Chondrocyte (in vitro differentiated cells): Measurements from ENCODE around the gene NPIPB6. TPM values are rescaled to one million over a fixed set of nuclear protein-coding genes. Genes with fewer than 3 reads are reported as not detected.

Experiments used
- DNase-seq: peaks from one replicate; pipeline ENCODE4 v3.0.0; 2021; ENCODE audit warnings: mixed read lengths, low spot score
- H3K27ac Mint-ChIP-seq: one replicate; pipeline ENCODE4 v1.8.0; 2021; ENCODE audit warnings: mild to moderate bottlenecking, moderate library complexity, mixed read lengths; ENCODE audit not compliant: unreplicated experiment
- H3K27me3 Mint-ChIP-seq: 2 replicates; pipeline ENCODE4 v1.8.0; 2021; ENCODE audit warnings: low read depth, mixed read lengths
- H3K36me3 Mint-ChIP-seq: 2 replicates; pipeline ENCODE4 v1.8.0; 2021; ENCODE audit warnings: low read depth, mixed read lengths
- H3K4me1 Mint-ChIP-seq: 2 replicates; pipeline ENCODE4 v1.8.0; 2021; ENCODE audit warnings: low read depth, mild to moderate bottlenecking, mixed read lengths
- H3K4me3 Mint-ChIP-seq: one replicate; pipeline ENCODE4 v1.8.0; 2021; ENCODE audit warnings: mild to moderate bottlenecking, moderate library complexity, mixed read lengths; ENCODE audit not compliant: unreplicated experiment
- H3K9me3 Mint-ChIP-seq: 2 replicates; pipeline ENCODE4 v1.8.0; 2021; ENCODE audit warnings: low read depth, mixed read lengths
- CTCF ChIP-seq: fragments of 200-600 bp; sonication (generic); IDR thresholded peaks from 2 replicates; pipeline ENCODE4 v1.5.0; 2021; ENCODE audit warnings: antibody characterized with exemption, mild to moderate bottlenecking, moderate library complexity
- microRNA-seq: library from miRNA; unstranded; fragments of <30 nt; microRNA quantifications from one replicate; pipeline ENCODE4 v1.2.0, GENCODE V29; 2020; ENCODE audit warnings: borderline number of aligned reads
- total RNA-seq: library from RNA; stranded (reverse); gene quantifications from 3 replicates; pipeline ENCODE4 v1.2.1, GENCODE V29; 2021

Gene NPIPB6
- total RNA-seq, 1 donor from 2014 or later: 3.4 TPM

- H3K4me3 Mint-ChIP-seq: no peak overlapping the region
- no peak for DNase-seq
- H3K27ac Mint-ChIP-seq: no peak overlapping the region
These were observed 66.0 kb downstream of the NPIPB6 start for GRCh38 chr16:28297308-28297707.

GRCh38 chr16:28295276-28295675 is 68.0 kb downstream of the NPIPB6 start:
- peaks cover 4% of the 10 kb centered on the region for H3K27me3 Mint-ChIP-seq
- H3K27ac Mint-ChIP-seq: no peak overlapping the region
- no peak overlapping the region for H3K4me3 Mint-ChIP-seq
- H3K4me1 Mint-ChIP-seq: peaks cover 8% of the 10 kb centered on the region
- H3K9me3 Mint-ChIP-seq: no peaks in the 10 kb centered on the region
- TF ChIP-seq CTCF: no peak
- no peaks in the 10 kb centered on the region for H3K36me3 Mint-ChIP-seq
- DNase-seq: no peak

More at GRCh38 chr16:28297308-28297707, 66.0 kb downstream of the NPIPB6 start:
- H3K9me3 Mint-ChIP-seq: no peaks in the 10 kb centered on the region
- H3K27me3 Mint-ChIP-seq: peaks cover 4% of the 10 kb centered on the region
- H3K4me1 Mint-ChIP-seq: peaks cover 3% of the 10 kb centered on the region
- no peaks in the 10 kb centered on the region for H3K36me3 Mint-ChIP-seq
- TF ChIP-seq CTCF: no peak

GRCh38 chr16:28294201-28294600 is 69.1 kb downstream of the NPIPB6 start:
- Mint-ChIP-seq H3K4me1 (peaks cover 8% of the 10 kb centered on the region), H3K9me3 (no peaks in the 10 kb centered on the region), H3K36me3 (no peaks in the 10 kb centered on the region), H3K27me3 (no peaks in the 10 kb centered on the region), H3K27ac (no peak overlapping the region), H3K4me3 (no peak overlapping the region)
- DNase-seq: no peak
- no peak for TF ChIP-seq CTCF

GRCh38 chr16:28293601-28293960 is 69.7 kb downstream of the NPIPB6 start:
- Mint-ChIP-seq H3K27me3 (no peaks in the 10 kb centered on the region), H3K36me3 (no peaks in the 10 kb centered on the region), H3K4me1 (peaks cover 8% of the 10 kb centered on the region), H3K4me3 (peak overlapping the region; percentile 16), H3K27ac (no peak overlapping the region), H3K9me3 (no peaks in the 10 kb centered on the region)
- DNase-seq: no peak
- no peak for TF ChIP-seq CTCF

- no peaks in the 10 kb centered on the region for H3K9me3 Mint-ChIP-seq
- no peak for DNase-seq
- H3K4me3 Mint-ChIP-seq: peak overlapping the region; percentile 68
- H3K27ac Mint-ChIP-seq: no peak overlapping the region
- no peak for TF ChIP-seq CTCF
- H3K36me3 Mint-ChIP-seq: no peaks in the 10 kb centered on the region
- H3K4me1 Mint-ChIP-seq: peaks cover 8% of the 10 kb centered on the region
- peaks cover under 1% of the 10 kb centered on the region for H3K27me3 Mint-ChIP-seq
These were observed 70.3 kb downstream of the NPIPB6 start for GRCh38 chr16:28292731-28293600.

Small RNAs within 50 kb of the gene (microRNA-seq; reads per million reads assigned to microRNA genes)
- not detected for gene MIR6862-1

Other genes with a start within 250 kb of the NPIPB6 start
- gene XPO6, start 151.5 kb downstream of the NPIPB6 start, total RNA-seq: 124 to 133 TPM (median 128 TPM) in 3 replicates
- 1.5 to 2.8 TPM (median 1.7 TPM) in 3 replicates for gene SBK1, start 71.0 kb downstream of the NPIPB6 start, total RNA-seq
- 62.1 to 102 TPM (median 74.2 TPM) in 3 replicates for gene EIF3CL, start 40.3 kb upstream of the NPIPB6 start, total RNA-seq
- 0.45 TPM in 1 of 3 replicates, not detected in the others for gene NPIPB7, start 108.8 kb upstream of the NPIPB6 start, total RNA-seq
- gene CLN3, start 128.6 kb upstream of the NPIPB6 start, total RNA-seq: 28.0 to 31.7 TPM (median 29.3 TPM) in 3 replicates
- 0.07 TPM in 1 of 3 replicates, not detected in the others for gene APOBR, start 131.1 kb upstream of the NPIPB6 start, total RNA-seq
- not detected in 3 replicates for gene IL27, start 143.3 kb upstream of the NPIPB6 start, total RNA-seq
- 39.1 to 300 TPM (median 289 TPM) in 3 replicates for gene NUPR1, start 175.5 kb upstream of the NPIPB6 start, total RNA-seq
- 14.6 to 18.4 TPM (median 17.1 TPM) in 3 replicates for gene SGF29, start 190.4 kb upstream of the NPIPB6 start, total RNA-seq
- not detected in 3 replicates for gene SULT1A2, start 233.5 kb upstream of the NPIPB6 start, total RNA-seq
- gene SULT1A1, start 246.5 kb upstream of the NPIPB6 start, total RNA-seq: 1.1 to 4.9 TPM (median 2.2 TPM) in 3 replicates